Hepatocyte (in vitro differentiated cells): Measurements from ENCODE around the gene DIP2C. TPM values are rescaled to one million over a fixed set of nuclear protein-coding genes. Genes with fewer than 3 reads are reported as not detected.

Experiments
- DNase-seq: peaks from one replicate; pipeline ENCODE4 v3.0.0-alpha.2; 2016; ENCODE audit warnings: low spot score
- H2AFZ ChIP-seq: fragments of 200-600 bp; sonication (generic); 2 replicates; pipeline ENCODE4 v1.6.0; 2016; ENCODE audit warnings: antibody characterized with exemption, mild to moderate bottlenecking
- H3K27ac ChIP-seq: fragments of 200-600 bp; sonication (generic); 2 replicates; pipeline ENCODE4 v1.5.1; 2016; ENCODE audit warnings: mild to moderate bottlenecking
- H3K27me3 ChIP-seq: fragments of 200-600 bp; sonication (generic); 2 replicates; pipeline ENCODE4 v1.6.1; 2016
- H3K36me3 ChIP-seq: fragments of 200-600 bp; sonication (generic); replicated peaks from 2 replicates; pipeline ENCODE4 v1.5.1; 2016; ENCODE audit warnings: low read depth; ENCODE audit not compliant: insufficient read depth
- H3K4me1 ChIP-seq: fragments of 200-600 bp; sonication (generic); 2 replicates; pipeline ENCODE4 v1.5.1; 2016; ENCODE audit warnings: mild to moderate bottlenecking, moderate library complexity; ENCODE audit not compliant: insufficient read depth
- H3K4me2 ChIP-seq: fragments of 200-600 bp; sonication (generic); 2 replicates; pipeline ENCODE4 v1.6.0; 2016
- H3K4me3 ChIP-seq: fragments of 200-600 bp; sonication (generic); 2 replicates; pipeline ENCODE4 v1.5.1; 2016; ENCODE audit warnings: mild to moderate bottlenecking
- H3K79me2 ChIP-seq: fragments of 200-600 bp; sonication (generic); 2 replicates; pipeline ENCODE4 v1.6.0; 2017; ENCODE audit warnings: mild to moderate bottlenecking
- H3K9me2 ChIP-seq: fragments of 200-600 bp; sonication (generic); replicated peaks from 2 replicates; pipeline ENCODE4 v1.6.0; 2017; ENCODE audit warnings: mild to moderate bottlenecking; ENCODE audit not compliant: insufficient read depth
- H3K9me3 ChIP-seq: fragments of 200-600 bp; sonication (generic); 2 replicates; pipeline ENCODE4 v1.5.1; 2016; ENCODE audit warnings: low read depth, mild to moderate bottlenecking
- H4K20me1 ChIP-seq: fragments of 200-600 bp; sonication (generic); 2 replicates; pipeline ENCODE4 v1.6.0; 2016; ENCODE audit warnings: mild to moderate bottlenecking; ENCODE audit not compliant: insufficient read depth, poor library complexity, severe bottlenecking
- EZH2 ChIP-seq: fragments of 200-600 bp; sonication (generic); IDR thresholded peaks from 2 replicates; pipeline ENCODE4 v1.6.1; 2016; ENCODE audit warnings: antibody characterized with exemption, mild to moderate bottlenecking, borderline replicate concordance
- EZH2phosphoT487 ChIP-seq: fragments of 200-600 bp; sonication (generic); IDR thresholded peaks from one replicate; pipeline ENCODE4 v1.6.1; 2018; ENCODE audit warnings: antibody characterized with exemption, mild to moderate bottlenecking, low read depth, moderate library complexity; ENCODE audit not compliant: unreplicated experiment, severe bottlenecking
- WGBS: methylation state at CpG from one replicate; pipeline ENCODE4 v1.1.6; 2016; ENCODE audit warnings: low lambda C conversion rate; ENCODE audit errors: missing lambda C conversion rate; 5-methylcytosine and 5-hydroxymethylcytosine counted together
- polyA plus RNA-seq: library from polyadenylated mRNA; unstranded; fragments of >200 nt; fragmentation: Nextera tagmentation; extraction: Ambion mirVana; gene quantifications from 2 replicates; pipeline ENCODE4 v1.2.1, GENCODE V29; 2016
- total RNA-seq: library from RNA; depleted of rRNA; stranded (reverse); fragments of >200 nt; gene quantifications from 2 replicates; pipeline ENCODE4 v1.2.3, GENCODE V29; 2014
- TF ChIP-seq, protein P1 (sequence below): fragments of 200-600 bp; sonication (generic); IDR thresholded peaks from 2 replicates; pipeline ENCODE4 v1.5.1; 2016; ENCODE audit warnings: antibody characterized with exemption, mild to moderate bottlenecking; ENCODE audit not compliant: poor library complexity

The DIP2C gene
- total and polyA plus RNA-seq, 2 experiments from 2014 or later: 11.1 to 12.8 TPM

DNA sequence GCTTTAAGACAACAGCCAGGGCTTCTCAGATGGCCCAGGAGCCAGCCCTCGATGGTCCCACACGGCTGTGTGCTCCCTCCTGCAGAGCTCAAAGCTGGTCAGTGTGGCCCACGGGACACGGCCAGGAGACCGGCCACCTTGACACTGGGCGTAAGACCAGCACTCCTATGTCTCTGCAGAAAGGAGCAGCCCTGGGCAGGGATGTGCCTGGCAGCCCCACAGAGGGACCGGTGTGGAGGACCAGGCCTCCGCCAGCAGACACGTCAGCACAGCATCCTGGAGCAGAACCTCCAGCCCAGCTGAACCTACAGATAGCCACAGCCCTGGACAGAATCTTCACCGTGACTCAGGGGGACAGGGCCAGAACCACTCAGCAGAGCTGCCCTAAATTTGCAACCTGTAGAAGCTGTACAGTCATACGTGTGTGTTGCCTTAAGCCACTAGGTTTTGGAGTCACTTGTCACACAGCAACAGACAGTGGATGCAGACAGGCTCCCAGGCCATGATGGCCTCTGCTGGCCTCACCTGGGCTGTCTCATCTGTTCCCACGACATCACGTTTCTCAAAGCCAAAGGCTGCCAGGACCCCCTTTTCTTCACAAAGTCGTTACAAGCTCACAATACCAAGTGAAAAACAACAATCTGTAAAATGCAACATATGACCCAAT lies 132.4 kb downstream of the DIP2C start:
- DNase-seq: no peak
- H3K27me3 ChIP-seq: no peaks in the 10 kb centered on the region
- H3K27ac ChIP-seq: no peak overlapping the region
- no peak overlapping the region for H2AFZ ChIP-seq
- no peaks in the 10 kb centered on the region for H3K9me2 ChIP-seq
- peaks cover 55% of the 10 kb centered on the region for H4K20me1 ChIP-seq
- no peak for TF ChIP-seq EZH2phosphoT487
- TF ChIP-seq, protein P1, sequence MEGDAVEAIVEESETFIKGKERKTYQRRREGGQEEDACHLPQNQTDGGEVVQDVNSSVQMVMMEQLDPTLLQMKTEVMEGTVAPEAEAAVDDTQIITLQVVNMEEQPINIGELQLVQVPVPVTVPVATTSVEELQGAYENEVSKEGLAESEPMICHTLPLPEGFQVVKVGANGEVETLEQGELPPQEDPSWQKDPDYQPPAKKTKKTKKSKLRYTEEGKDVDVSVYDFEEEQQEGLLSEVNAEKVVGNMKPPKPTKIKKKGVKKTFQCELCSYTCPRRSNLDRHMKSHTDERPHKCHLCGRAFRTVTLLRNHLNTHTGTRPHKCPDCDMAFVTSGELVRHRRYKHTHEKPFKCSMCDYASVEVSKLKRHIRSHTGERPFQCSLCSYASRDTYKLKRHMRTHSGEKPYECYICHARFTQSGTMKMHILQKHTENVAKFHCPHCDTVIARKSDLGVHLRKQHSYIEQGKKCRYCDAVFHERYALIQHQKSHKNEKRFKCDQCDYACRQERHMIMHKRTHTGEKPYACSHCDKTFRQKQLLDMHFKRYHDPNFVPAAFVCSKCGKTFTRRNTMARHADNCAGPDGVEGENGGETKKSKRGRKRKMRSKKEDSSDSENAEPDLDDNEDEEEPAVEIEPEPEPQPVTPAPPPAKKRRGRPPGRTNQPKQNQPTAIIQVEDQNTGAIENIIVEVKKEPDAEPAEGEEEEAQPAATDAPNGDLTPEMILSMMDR: no peak
- TF ChIP-seq EZH2: no peak
- H3K4me2 ChIP-seq: no peak overlapping the region
- no peaks in the 10 kb centered on the region for H3K9me3 ChIP-seq
- H3K79me2 ChIP-seq: peaks cover 77% of the 10 kb centered on the region
- 92% methylated on average over 14 of the region's 14 CpGs for WGBS
- H3K36me3 ChIP-seq: no peaks in the 10 kb centered on the region
- no peak overlapping the region for H3K4me3 ChIP-seq
- no peaks in the 10 kb centered on the region for H3K4me1 ChIP-seq

DNA sequence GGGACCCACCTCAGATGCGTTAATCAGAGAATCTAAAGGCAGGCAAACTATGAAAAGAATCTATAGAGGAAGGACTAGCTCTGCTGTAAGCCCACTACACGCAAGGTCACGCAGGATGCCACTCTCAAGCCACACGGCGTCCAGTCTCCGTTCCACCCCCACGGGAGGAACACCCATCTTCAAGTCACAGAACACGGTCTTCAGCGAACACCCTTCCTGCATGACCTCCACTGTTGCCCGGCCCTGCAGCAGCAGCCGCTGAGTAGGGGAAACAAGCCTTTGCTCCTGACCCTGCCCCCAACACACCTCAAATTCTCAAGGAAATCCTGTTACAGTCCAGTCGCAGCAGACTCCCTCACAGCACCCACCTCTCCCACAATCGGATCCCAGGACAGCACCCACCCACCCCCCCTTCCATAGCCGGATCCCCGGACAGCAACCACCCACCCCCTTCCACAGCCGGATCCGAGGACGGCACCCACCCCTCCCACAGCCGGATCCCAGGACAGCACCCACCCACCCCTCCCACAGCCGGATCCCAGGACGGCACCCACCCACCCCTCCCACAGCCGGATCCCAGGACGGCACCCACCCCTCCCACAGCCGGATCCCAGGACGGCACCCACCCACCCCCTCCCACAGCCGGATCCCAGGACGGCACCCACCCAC lies 133.7 kb downstream of the DIP2C start:
- Histone ChIP-seq H3K4me2 (no peak overlapping the region), H3K4me3 (no peak overlapping the region), H3K27ac (no peak overlapping the region), H3K9me3 (no peaks in the 10 kb centered on the region), H3K9me2 (no peaks in the 10 kb centered on the region), H3K4me1 (no peaks in the 10 kb centered on the region), H2AFZ (no peak overlapping the region), H3K27me3 (no peaks in the 10 kb centered on the region), H3K36me3 (no peaks in the 10 kb centered on the region), H4K20me1 (peaks cover 61% of the 10 kb centered on the region), H3K79me2 (peaks cover 77% of the 10 kb centered on the region)
- WGBS: 84% methylated on average over 14 of the region's 27 CpGs
- no peak for TF ChIP-seq EZH2
- TF ChIP-seq EZH2phosphoT487: no peak
- TF ChIP-seq, protein P1: no peak
- no peak for DNase-seq

DNA sequence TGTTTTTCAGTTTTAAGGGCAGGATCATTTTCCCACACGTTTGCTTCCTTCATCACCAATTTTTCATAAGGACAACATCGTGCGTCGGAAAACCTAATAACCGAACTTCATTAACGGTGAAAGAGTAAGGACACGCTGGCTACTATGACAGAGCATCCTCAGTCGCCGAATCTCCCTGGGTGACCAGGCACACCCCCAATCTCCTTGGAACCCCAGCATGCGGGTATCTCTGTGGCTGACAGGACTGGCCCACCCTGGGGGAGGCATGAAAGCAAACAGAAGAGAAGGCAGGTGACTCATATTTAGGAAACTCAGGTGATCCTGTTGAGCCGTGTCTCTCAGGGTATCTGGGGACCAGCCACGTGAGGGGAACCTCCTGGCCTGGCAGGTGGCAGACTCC lies 134.2 kb downstream of the DIP2C start:
- H3K4me3 ChIP-seq: no peak overlapping the region
- no peak overlapping the region for H3K4me2 ChIP-seq
- TF ChIP-seq EZH2phosphoT487 (no peak), EZH2 (no peak)
- TF ChIP-seq, protein P1: no peak
- H2AFZ ChIP-seq: no peak overlapping the region
- H4K20me1 ChIP-seq: peaks cover 57% of the 10 kb centered on the region
- no peak overlapping the region for H3K27ac ChIP-seq
- H3K4me1 ChIP-seq: no peaks in the 10 kb centered on the region
- H3K79me2 ChIP-seq: peaks cover 77% of the 10 kb centered on the region
- no peaks in the 10 kb centered on the region for H3K36me3 ChIP-seq
- DNase-seq: no peak
- WGBS: 94% methylated on average over 12 of the region's 12 CpGs
- no peaks in the 10 kb centered on the region for H3K9me2 ChIP-seq
- no peaks in the 10 kb centered on the region for H3K27me3 ChIP-seq
- no peaks in the 10 kb centered on the region for H3K9me3 ChIP-seq
